Skin of body (tissue), 2 donors: Measurements from ENCODE around the gene NLRP11. TPM values are rescaled to one million over a fixed set of nuclear protein-coding genes. Genes with fewer than 3 reads are reported as not detected.

Experiments used
- DNase-seq: peaks from one replicate; lab custom pipeline; 2025; lab: John Stamatoyannopoulos, UW
- total RNA-seq: library from RNA; depleted of rRNA; stranded (reverse); fragments of >200 nt; gene quantifications from one replicate; pipeline ENCODE4 v1.2.3, GENCODE V29; 2014

NLRP11 gene
- total RNA-seq, result not detected

DNA sequence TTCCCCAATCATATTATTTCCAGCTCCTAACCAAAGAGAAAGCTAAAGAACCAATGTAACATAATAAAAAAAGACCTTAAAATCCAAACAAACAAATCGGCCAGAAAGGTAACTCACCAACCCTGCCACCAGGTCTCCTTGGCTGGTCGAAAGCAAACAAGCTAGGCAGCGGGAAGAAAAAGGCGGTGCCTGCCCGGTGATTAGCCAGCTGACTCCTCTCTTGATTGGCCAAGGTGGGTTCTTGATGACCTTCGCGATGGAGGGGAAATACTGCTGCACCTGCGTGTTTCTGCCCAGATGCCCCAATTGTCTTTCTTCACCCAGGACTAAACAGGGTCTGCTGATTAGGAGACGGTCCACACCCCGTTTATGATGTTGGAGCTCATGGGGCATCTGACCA is at the start of gene NLRP11:
Gene NLRP11, minus strand, starts transcription at position 154 of the 400 bp plus-strand sequence. CDS start 13,825 bp downstream, outside the sequence.
- DNase-seq, result no peak

- no peak for DNase-seq
Observed at GRCh38 chr19:55877211-55877610, 45.4 kb upstream of the NLRP11 start.

- DNase-seq, result no peak
Observed at GRCh38 chr19:55870736-55871135, 38.9 kb upstream of the NLRP11 start.

DNA sequence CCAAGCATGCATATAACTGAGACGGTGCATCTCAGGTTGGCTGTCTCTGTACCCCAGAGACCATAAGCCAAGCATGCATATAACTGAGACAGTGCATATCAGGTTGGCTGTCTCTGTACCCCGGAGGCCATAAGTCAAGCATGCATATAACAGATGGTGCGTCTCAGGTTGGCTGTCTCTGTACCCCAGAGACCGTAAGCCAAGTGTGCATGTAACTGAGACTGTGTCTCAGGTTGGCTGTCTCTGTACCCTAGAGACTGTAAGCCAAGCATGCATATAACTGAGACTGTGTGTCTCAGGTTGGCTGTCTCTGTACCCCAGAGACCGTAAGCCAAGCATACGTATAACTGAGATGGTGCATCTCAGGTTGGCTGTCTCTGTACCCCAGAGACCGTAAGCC is 35.3 kb upstream of the NLRP11 start:
- no peak for DNase-seq

- DNase-seq, result no peak
Observed at GRCh38 chr19:55866521-55866920, 34.7 kb upstream of the NLRP11 start.

- DNase-seq, result no peak
Observed at GRCh38 chr19:55858969-55859368, 27.2 kb upstream of the NLRP11 start.

- no peak for DNase-seq
Observed at GRCh38 chr19:55858401-55858800, 26.6 kb upstream of the NLRP11 start.

DNA sequence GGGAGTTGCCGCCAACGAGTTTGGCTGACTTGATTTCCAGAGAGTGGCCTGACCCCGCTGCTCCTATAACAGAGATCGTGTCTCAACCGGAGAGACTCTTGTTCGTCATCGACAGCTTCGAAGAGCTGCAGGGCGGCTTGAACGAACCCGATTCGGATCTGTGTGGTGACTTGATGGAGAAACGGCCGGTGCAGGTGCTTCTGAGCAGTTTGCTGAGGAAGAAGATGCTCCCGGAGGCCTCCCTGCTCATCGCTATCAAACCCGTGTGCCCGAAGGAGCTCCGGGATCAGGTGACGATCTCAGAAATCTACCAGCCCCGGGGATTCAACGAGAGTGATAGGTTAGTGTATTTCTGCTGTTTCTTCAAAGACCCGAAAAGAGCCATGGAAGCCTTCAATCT is 26.2 kb upstream of the NLRP11 start:
- DNase-seq, result no peak

DNA sequence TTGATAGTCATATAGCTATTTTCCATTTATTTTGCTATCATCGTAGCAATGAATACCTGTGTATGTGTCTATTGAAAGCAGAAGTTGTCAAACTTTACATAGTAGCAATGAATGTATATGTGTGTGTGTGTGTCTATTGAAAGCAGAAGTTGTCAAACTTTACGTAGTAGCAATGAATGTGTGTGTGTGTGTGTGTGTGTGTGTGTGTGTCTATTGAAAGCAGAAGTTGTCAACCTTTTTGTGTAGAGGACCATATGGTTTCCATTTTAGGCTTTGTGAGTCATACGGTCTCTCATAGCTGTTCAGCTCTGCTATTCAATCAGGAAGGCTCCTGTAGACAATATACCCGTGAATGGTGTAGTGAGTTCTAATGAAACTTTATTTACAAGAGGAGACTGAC is 25.4 kb upstream of the NLRP11 start:
- DNase-seq, result no peak

DNA sequence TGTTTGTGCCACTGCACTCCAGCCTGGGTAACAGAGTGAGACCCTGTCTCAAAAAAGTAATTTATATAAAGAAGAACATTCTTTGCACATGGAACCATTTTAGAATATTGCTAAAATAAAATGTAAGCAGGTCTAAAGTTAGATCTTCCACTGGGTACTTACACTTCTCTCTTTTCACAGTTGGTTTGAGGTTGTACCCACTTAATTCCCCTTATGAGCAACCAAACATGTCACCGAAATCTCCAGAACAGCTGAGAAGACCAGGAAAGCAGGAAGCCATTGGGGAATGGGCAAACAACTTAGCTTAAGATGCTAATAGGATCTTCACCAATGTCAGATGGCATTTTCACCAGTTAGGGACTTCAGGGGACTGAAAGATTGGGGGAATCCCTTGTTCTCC is 23.4 kb upstream of the NLRP11 start:
- DNase-seq, result no peak

- DNase-seq, result no peak
Observed at GRCh38 chr19:55838906-55839305, 7.1 kb upstream of the NLRP11 start.

DNA sequence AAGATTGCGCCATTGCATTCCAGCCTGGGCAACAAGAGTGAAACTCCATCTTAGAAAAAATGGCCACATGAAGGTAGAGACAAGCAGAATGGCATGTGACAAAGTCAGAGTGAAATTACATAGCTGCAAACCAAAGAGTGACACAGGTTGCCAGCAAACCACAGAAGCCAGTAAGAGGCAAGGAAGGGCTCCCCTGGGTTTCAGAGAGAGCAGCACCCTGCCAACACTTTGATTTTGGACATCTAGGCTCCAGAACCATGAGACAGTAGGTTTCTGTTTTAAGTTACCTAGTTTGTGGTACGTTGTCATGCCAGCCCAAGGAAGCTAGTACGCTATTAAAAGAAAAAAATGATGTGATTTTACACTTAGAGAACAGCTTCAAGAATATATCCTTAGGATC is 6.5 kb upstream of the NLRP11 start:
- no peak for DNase-seq

DNA sequence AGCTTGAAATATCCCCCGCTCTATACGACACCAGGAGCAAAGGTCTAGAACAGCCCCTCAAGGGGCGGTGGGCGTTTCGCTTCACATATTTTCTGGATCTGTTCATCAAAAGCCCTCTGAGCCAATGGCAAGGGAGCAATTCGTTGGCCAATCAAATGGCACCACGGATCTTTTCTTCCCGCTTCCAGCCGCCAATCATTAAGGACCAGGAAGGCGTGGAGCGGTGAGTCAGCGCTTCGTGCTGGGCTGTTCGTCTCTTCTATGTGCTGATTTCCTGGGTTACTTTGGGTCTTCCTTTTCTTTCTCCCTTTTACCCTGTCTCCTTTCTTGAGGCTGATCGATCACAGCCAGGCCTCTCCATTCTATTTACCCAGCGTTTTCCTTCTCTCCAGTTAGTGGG is 4.5 kb upstream of the NLRP11 start, which contains the start of gene NLRP4:
Gene NLRP4, plus strand, starts transcription at position 201 of the 400 bp plus-strand sequence. CDS start 15,541 bp downstream, outside the sequence.
- no peak for DNase-seq

DNA sequence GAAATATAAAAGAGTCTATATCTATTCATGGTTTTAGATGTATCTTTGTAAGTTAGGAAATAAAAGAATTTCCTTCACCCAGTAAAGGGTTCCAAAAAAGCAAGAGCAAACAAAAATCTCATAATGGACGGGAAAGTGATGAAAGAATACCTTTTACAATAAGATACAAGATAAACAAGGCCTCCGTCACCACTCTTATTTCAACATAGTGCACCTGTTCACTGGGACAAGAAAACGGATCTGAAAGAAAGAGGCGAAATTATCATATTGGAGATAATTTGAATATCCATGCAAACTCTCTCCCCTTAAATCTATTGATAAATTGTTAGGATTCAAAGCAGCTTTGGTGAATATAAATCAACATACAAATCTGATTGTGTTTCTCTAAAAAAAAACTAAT is 877 bp upstream of the NLRP11 start:
- no peak for DNase-seq

- DNase-seq, result no peak
Observed at GRCh38 chr19:55830656-55831055, 1.1 kb downstream of the NLRP11 start.

DNA sequence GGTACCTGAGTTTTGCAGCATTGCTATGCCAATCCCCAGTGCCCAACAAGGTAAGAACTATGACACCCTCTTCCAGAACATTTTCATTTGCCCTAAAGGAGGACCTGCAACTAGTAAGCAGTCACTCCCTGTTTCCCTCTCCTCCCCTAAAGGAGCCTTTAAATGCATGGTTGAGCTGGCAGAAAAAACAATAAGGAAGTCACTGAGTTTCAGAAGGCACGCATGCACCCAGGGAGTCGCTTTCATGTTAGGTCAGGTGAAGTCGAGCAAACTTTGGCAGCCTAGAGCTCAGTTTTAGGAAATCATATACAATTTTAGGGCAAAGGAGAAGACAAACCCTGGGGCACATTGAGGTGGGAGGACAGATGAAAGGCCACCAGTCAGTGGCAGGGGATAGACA is 11.8 kb downstream of the NLRP11 start:
- no peak for DNase-seq

DNA sequence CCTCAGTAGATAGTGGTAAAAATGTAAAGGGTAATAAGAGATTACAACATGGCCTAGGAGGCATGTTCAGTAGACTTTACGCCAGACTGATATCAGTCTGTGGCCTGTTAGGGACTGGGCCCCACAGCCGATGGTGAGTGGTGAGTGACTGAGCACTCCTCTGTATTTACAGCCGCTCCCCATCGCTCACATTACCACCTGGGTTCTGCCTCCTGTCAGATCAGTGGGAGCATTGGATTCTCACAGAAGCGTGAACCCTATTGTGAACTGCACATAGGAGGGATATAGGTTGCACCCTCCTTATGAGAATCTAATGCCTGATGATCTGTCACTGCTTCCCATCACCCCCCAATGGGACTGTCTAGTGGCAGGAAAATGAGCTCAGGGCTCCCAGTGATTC is 17.9 kb downstream of the NLRP11 start:
- DNase-seq, result no peak

DNA sequence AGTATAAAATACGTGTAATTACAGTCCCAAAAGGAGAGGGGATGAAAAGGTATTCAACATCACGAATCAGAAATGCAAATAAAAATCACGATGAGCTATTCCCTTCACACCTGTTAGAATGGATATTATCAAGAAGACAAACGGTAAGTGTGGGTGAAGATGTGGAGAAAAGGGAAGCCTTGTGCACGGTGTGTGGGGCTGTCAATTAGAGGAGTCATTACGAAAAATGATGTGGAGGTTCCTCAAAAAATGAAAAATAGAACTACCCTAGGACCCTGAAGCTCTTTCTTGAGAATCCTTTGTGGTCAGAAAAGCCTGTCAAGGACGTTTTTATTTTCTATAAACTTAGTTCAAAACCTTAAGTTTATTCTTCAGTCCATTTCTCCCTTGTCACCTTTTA is 19.4 kb downstream of the NLRP11 start:
- DNase-seq, result no peak

DNA sequence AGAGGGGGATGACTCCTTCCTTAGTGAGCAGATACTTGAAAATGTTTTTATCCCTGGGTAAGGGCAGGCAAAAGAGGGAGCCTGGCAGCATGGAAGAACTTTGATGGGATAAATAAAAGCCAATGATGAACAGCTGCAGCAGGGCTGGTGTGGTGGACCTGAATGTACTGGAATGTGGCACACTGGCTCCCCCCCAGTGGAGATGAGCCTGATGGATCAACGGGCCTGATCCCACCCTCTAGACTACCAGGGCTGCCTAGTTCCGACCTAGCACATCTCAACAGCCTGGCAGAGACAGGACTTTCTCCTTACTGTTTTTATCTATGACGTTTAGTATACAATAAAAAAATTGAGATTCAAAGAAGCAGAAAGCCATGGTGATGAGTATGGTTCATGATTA is 20.5 kb downstream of the NLRP11 start:
- DNase-seq, result no peak

GRCh38 chr19:55809381-55810058 is 22.3 kb downstream of the NLRP11 start:
- no peak for DNase-seq

DNA sequence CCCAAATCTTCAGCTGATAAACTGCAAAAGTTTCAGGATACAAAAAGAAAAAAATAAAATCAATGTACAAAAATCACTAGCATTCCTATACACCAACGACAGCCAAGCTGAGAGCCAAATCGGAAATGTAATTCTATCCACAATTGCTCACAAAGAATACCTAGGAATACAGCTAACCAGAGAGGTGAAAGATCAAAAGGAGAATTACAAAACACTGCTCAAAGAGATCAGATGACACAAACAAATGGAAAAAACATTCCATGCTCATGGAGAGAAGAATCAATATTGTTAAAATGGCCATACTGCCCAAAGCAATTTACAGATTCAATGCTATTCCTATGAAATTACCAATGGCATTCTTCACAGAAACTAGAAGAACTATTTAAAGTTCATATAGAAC is 29.5 kb downstream of the NLRP11 start:
- no peak for DNase-seq

DNA sequence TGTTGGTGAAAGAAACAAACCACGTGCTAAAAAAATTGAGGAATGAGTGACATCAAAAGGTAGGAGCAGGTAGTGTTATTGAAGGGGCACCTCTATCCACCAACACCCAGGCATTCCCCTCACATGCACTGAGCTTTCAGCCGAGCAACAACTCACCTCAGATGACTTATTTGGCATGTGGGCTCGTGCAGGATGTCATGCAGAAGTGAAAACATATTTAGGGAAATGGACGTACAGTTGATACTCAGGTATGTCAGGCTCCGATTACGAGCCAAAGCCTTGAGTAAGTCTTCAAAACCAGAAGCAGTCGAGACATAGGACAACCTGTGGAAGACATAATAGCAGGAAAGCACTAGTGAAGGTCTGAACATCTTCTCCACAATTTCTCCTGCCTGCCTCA is 30.4 kb downstream of the NLRP11 start:
- no peak for DNase-seq

DNA sequence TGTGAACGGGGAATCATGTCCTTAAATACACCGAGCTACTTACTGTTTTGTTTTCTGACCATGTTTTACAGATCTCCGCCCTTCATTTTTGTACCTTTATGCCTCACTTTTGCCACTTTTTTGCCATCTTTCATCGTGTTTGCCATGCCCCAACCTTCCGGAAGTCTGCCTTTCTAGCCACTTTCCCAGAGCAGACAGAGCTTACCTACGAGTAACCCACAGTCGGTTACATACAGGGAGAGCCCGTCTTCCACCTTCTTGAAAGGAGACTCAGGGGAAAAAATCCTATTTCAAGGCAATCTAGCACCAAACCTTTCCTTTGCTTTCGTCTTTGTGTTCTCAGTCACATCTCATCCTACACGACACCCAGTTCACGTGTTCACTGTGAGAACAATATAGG is 36.8 kb downstream of the NLRP11 start:
- DNase-seq, result no peak

- no peak for DNase-seq
Observed at GRCh38 chr19:55781112-55781511, 50.7 kb downstream of the NLRP11 start.
